Gastroesophageal sphincter (tissue), 3 donors: Measurements from ENCODE around the gene CDH11.

Experiments used
- CTCF ChIP-seq, 4 experiments: fragments of 200-600 bp in 2 of 4; fragments of 450-650 bp in 2 of 4; sonication (generic) in 1 of 4; IDR thresholded peaks; one replicate each; pipeline ENCODE4 v1.5.1; 2017 to 2019; ENCODE audit warnings: antibody characterized with exemption in 4 of 4, mild to moderate bottlenecking in 2 of 4, moderate library complexity in 2 of 4
- EP300 ChIP-seq: sonication (generic); formaldehyde crosslinking; IDR thresholded peaks from one replicate; pipeline ENCODE4 v1.6.1; 2017; ENCODE audit warnings: antibody characterized with exemption, mild to moderate bottlenecking
- POLR2A ChIP-seq, 2 donors: fragments of 450-650 bp; IDR thresholded peaks; one replicate each; pipeline ENCODE4 v1.6.1; 2017; ENCODE audit warnings: antibody characterized with exemption in 2 of 2, mild to moderate bottlenecking in 2 of 2, moderate library complexity in 1 of 2
- POLR2AphosphoS5 ChIP-seq: sonication (generic); formaldehyde crosslinking; IDR thresholded peaks from one replicate; pipeline ENCODE4 v1.6.1; 2017; ENCODE audit warnings: antibody characterized with exemption

- TF ChIP-seq POLR2AphosphoS5 (no peak), EP300 (no peak), CTCF (IDR thresholded peaks at IDR 0.05) (no peak), POLR2A (IDR thresholded peaks at IDR 0.05) (no peak)
Measured at GRCh38 chr16:64991001-64991400, 130.9 kb downstream of the CDH11 start.
